C4-2B (cell line): Measurements from ENCODE around the gene HS6ST1.

ENCODE experiments used
- H3K27ac ChIP-seq: fragments of 450-650 bp; 2 replicates; pipeline ENCODE4 v1.5.1; 2017
- ZFX ChIP-seq: fragments of 450-650 bp; IDR thresholded peaks from 2 replicates; pipeline ENCODE4 v1.6.1; 2017
- TF ChIP-seq, protein P1 (sequence below): fragments of 450-650 bp; conservative IDR thresholded peaks from 2 replicates; pipeline ENCODE4 v1.5.1; 2017; ENCODE audit warnings: mild to moderate bottlenecking

Gene HS6ST1

DNA sequence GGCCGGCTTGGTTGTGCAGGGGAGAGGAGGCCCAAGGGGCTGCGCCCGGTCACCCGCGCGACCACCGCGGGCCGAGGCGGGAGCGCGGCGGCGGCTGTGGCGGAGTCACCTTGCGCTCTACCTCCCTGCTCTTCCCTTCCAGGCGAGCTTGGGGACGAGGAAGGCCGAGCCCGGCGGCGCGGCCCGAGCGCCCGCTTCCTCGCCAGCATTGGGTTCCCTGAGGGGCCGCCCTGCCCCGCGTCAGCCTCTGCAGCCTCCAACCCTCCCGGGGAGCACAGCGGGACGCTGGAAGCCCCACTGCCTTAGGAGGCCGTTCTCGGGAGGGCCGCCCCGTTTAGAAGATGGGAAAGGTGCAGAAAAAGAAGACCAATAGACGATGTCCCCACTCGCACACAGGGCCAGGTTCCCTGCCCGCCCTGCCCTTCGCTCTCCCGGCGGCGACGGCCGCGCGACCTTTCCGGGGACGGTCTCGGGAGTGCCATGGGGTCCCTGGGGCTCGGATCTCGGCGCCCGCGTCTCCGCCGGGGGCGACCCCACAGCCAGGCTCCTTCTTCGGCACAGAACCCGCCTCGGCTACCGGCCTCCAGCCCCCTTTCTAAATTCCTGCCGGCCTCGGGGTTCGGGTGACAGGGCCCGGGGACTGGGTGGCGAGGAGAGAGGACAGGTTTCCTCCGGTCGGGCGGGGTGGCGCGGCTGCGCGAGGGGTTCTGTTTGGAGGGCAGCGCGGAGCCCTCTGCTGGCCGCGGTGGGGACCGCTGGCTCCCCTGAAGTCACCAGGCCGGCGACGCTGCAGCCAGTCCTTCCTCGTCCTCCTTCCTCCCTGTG, 85.5 kb downstream of the HS6ST1 start:
- peak overlapping the region; percentile 55 for H3K27ac ChIP-seq
- no peak for TF ChIP-seq ZFX
- TF ChIP-seq, protein P1, sequence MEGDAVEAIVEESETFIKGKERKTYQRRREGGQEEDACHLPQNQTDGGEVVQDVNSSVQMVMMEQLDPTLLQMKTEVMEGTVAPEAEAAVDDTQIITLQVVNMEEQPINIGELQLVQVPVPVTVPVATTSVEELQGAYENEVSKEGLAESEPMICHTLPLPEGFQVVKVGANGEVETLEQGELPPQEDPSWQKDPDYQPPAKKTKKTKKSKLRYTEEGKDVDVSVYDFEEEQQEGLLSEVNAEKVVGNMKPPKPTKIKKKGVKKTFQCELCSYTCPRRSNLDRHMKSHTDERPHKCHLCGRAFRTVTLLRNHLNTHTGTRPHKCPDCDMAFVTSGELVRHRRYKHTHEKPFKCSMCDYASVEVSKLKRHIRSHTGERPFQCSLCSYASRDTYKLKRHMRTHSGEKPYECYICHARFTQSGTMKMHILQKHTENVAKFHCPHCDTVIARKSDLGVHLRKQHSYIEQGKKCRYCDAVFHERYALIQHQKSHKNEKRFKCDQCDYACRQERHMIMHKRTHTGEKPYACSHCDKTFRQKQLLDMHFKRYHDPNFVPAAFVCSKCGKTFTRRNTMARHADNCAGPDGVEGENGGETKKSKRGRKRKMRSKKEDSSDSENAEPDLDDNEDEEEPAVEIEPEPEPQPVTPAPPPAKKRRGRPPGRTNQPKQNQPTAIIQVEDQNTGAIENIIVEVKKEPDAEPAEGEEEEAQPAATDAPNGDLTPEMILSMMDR: peak; percentile 90

DNA sequence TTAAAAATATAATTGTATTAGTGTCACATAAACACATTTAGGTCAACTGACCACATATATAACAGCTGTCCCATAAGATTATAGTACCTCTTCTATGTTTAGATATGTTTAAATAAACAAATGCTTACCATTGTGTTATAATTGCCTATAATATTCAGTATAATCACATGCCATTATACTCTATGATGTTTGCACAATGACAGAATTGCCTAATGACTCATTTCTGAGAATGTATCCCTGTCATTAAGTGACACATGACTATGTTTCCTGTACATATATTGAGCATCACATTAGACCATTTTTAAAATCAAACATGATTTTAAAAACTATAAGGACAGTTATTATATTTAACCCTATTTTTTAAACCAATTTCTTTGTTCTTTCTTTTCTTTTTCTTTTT, 89.8 kb downstream of the HS6ST1 start:
- TF ChIP-seq ZFX: no peak
- TF ChIP-seq, protein P1: no peak

DNA sequence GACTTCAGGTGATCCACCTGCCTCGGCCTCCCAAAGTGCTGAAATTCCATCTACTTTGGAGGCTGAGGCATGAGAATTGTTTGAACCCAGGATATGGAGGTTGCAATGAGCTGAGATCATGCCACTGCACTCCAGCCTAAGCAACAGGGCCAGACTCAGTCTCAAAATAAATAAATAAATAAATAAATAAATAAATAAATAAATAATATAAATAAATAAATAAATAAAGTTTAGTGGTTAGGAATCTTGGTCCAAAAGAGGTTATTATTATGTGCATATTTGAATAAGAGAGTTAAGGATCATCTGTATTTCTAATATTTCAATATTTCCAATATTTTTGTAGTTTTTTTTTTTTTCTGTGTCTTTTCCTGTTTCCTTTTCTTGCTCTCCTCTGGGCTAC, 90.8 kb downstream of the HS6ST1 start:
- TF ChIP-seq ZFX: no peak
- TF ChIP-seq, protein P1: no peak
- H3K27ac ChIP-seq: no peak overlapping the region

More for the DNA sequence above, 89.8 kb downstream of the HS6ST1 start:
- H3K27ac ChIP-seq: no peak overlapping the region

DNA sequence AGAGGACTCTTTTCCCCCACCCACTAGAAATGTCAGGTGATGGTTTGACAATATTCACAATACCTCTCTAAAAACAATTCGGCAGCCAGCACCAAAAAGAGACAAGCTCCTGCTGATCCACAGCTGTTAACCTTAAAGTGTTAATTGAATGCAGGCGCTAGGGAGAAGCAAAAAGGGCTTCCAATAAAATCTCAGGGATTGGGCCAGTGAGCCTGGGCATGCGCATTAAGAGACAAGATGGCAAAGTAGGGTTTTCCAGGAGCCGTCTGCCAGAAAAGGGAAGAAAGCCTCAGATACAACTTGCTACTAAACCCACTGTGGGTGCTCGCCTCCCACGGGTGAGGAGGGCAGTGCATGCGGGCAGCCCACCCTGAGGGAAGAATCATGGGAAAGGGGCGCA, 98.8 kb downstream of the HS6ST1 start:
- TF ChIP-seq, protein P1: no peak
- TF ChIP-seq ZFX: no peak
- H3K27ac ChIP-seq: no peak overlapping the region

DNA sequence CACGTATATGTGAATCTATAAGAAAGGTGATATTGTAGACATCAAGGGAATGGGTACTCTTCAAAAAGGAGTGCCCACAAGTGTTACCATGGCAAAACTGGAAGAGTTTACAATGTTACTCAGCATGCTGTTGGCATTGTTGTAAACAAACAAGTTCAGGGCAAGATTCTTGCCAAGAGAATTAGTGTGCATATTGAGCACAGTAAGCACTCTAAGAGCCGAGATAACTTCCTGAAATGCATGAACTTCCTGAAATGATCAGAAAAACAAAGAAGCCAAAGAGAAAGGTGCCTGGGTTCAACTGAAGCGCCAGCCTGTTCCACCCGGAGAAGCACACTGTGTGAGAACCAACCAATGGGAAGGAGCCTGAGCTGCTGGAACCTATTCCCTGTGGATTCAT, 101.0 kb downstream of the HS6ST1 start:
- TF ChIP-seq, protein P1: no peak
- TF ChIP-seq ZFX: no peak
- H3K27ac ChIP-seq: peak overlapping the region; percentile 57

DNA sequence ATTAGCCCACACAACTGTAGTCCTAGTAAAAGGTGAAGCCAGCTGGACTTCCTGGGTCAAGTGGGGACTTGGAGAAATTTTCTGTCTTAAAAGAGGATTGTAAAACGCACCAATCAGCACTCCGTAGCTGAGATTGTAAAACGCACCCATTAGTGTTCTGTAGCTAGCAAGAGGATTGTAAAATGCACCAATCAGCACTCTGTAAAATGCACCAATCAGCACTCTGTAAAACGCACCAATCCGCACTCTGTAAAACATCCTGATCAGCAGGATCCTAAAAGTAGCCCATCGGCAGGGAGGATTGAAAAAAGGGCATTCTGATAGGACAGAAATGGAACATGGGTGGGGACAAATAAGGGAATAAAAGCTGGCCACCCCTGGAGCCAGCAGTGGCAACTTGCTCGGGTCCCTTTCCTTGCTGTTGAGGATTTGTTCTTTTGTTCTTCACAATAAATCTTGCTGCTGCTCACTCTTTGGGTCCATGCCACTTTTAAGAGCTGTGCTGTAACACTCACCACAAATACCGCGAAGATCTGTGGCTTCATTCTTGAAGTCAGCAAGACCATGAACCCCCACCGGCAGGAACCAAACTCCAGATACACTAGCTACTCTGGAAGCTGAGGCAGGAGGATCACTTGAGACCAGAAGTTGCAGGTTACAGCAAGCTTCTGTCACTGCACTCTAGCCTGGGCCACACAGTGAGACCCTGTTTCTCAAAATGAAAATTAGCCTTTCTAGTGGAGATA, 102.6 kb downstream of the HS6ST1 start:
- TF ChIP-seq, protein P1: no peak
- TF ChIP-seq ZFX: no peak
- no peak overlapping the region for H3K27ac ChIP-seq
